ENCODE measurements around the gene AMH.

DNA sequence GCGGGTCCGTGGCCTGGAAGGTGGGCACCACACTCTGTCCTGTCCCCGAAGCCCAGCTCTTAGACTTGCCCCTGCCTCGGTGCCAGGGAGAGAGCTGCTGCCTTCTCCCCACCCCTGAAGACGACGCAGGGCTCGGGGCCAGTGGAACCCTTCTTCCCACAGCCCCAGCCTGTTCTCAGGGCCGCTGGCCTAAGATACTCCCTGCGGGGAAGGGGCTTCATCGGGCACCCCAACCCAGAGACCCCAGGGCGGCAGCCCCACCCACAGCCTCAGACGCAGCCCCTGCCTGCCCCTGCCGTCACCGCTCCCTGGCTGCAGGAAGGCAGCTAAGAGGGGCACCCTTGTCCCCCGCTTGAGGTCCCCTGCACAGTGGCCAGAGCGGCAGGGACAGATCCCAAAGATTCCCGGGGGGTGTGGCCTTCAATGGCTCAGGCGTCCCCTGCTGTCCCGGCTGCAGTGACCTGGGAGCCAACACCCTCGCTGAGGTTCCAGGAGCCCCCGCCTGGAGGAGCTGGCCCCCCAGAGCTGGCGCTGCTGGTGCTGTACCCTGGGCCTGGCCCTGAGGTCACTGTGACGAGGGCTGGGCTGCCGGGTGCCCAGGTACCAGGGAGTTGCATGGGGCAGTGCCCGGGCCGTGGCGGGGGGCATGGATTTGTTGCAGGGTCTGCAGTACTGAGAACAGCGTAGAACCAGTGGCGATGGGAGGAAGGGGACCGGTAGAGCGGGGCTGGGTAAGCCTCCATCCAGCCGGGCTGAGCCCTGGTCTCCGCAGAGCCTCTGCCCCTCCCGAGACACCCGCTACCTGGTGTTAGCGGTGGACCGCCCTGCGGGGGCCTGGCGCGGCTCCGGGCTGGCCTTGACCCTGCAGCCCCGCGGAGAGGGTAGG is 1.0 kb downstream of the AMH start:
- TF ChIP-seq CTCF (IDR thresholded peaks at IDR 0.05) (no peak), POLR2A (IDR thresholded peaks at IDR 0.05) (no peak)

All from thyroid gland (tissue), 4 donors.